ENCODE data around the gene CCDC12.

- TF ChIP-seq ZBTB5 (IDR thresholded peaks at IDR 0.05) (no peak), EZH2 (IDR thresholded peaks at IDR 0.05; ENCODE audit: borderline replicate concordance, low read depth, low read length) (no peak), RBFOX2 (IDR thresholded peaks at IDR 0.05; ENCODE audit: low read depth, low read length) (no peak), ZNF551 (CRISPR knock-in tag; IDR thresholded peaks at IDR 0.05) (no peak), BCOR (IDR thresholded peaks at IDR 0.05) (no peak), FOXJ3 (CRISPR knock-in tag; IDR thresholded peaks at IDR 0.05) (no peak), BACH1 (tag; IDR thresholded peaks at IDR 0.05) (no peak), YY1 (IDR thresholded peaks at IDR 0.05; ENCODE audit: borderline replicate concordance in 1 of 3, control insufficient read depth in 1 of 3, extremely low read depth in 1 of 3, insufficient read depth in 3 of 3, insufficient read length in 1 of 3, insufficient replicate concordance in 2 of 3, low read depth in 1 of 3, low read length in 2 of 3) (no peak), CTCF (IDR thresholded peaks at IDR 0.05 in 2 of 3, conservative IDR thresholded peaks at IDR 0.05 in 1 of 3; ENCODE audit: insufficient read depth in 2 of 3, low read depth in 1 of 3, low read length in 3 of 3) (no peak), ZNF274 (IDR thresholded peaks at IDR 0.05; ENCODE audit: borderline replicate concordance, low read depth, low read length) (no peak), ZNF280B (CRISPR knock-in tag; IDR thresholded peaks at IDR 0.05) (no peak), ETV6 (IDR thresholded peaks at IDR 0.05; ENCODE audit: borderline replicate concordance in 1 of 2, low read depth in 2 of 2, low read length in 1 of 2) (no peak), ETV6 (CRISPR knock-in tag; IDR thresholded peaks at IDR 0.05; ENCODE audit: borderline replicate concordance) (no peak), RB1 (IDR thresholded peaks at IDR 0.05; ENCODE audit: low read depth) (no peak), RAD21 (CRISPR knock-in tag; conservative IDR thresholded peaks at IDR 0.05 in 1 of 2, IDR thresholded peaks at IDR 0.05 in 1 of 2) (no peak)
These were observed 16.4 kb downstream of the CCDC12 start for GRCh38 chr3:46960081-46960701.
